NCI-H345 (cell line): ENCODE results near the gene ACAP1.
A peak's percentile ranks its signal among the peaks of the same experiment; 100 is the strongest.

ENCODE experiments used
- DNase-seq: peaks from one replicate; lab custom pipeline; 2025; lab: John Stamatoyannopoulos, UW

The ACAP1 gene

GRCh38 chr17:7312432-7313087 is 23.8 kb upstream of the ACAP1 start:
- no peak for DNase-seq

GRCh38 chr17:7313088-7313889 is 23.0 kb upstream of the ACAP1 start:
- DNase-seq: no peak

- no peak for DNase-seq
These were observed 22.2 kb upstream of the ACAP1 start for GRCh38 chr17:7313890-7314718.

DNA sequence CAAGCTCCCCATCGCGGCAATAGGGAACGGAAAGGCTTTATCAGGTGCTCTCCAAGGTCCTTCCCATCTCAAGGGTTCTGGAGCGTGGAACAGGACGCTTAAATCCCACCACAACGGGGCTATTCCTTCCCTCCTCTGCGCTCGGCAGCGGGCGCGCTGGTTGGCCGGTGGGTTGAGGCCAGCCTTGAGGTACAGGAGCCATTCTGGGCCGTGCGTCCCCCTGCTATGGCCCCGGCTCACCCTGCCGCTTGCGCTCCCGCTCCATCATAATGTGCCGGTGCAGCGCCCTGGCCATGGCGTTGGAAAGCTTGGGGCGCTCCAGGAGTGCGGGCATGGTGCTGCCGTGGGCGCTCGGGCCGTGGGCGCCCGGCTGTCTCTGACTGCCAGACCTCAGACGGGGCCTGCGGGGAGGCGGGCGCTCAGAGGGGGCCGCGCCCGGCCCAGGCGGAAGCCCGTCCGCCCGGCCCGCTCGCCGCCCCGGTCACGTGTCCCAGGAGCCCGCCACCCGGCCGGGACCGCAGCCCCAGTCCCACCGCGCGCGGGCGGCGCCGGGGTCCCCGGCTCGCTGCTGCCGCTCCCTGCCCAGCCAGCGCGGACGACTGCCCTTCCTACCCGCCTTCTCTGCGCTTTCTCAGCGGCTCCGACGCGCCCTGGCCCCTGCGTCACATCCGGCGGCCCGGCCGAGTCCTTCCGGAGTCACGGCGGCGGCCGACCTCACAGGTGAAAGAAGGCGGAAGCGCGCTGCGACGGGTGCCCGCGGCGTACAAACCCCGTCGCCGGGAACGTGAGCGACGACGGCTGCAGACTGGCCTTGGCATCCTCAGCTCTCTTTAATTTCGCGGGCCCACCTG is 21.4 kb upstream of the ACAP1 start, which contains the start of gene GPS2:
Gene GPS2 (minus strand): TSS at position 642 of the 851 bp plus-strand sequence. CDS start 308 bp downstream, at position 334.
- DNase-seq: peak; percentile 74

DNA sequence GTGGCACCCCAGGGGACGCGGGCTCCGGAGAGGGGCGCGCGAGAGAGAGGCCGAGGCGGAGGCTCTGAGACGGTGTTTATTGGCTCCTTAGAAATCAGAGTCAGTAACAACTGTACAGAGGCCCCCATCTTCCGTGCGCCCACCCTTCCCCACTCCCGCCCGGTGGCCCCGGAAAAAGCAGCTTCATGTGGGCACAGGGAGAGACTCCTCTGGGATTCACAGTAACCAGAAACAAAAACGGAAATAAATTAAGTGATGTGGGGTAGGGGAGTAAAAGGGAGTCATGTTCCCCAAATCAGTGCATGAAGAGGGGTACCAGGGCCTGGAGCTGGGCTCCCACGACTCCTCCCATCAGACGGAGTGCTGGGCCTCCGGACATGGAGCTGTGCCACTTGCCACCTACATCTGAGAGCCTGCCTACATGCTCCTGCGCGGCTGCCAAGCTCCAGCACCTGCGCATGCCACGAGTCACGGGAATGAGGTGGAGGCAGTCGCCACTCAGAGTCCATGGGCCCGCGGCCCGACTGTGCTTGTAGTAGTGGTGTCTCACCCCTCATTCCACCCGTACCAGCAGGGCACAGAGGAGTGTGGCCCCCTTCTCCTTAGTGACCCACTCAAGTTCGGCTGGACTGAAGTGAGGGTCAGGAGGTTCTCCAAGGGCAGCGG is 20.6 kb upstream of the ACAP1 start:
- no peak for DNase-seq

DNA sequence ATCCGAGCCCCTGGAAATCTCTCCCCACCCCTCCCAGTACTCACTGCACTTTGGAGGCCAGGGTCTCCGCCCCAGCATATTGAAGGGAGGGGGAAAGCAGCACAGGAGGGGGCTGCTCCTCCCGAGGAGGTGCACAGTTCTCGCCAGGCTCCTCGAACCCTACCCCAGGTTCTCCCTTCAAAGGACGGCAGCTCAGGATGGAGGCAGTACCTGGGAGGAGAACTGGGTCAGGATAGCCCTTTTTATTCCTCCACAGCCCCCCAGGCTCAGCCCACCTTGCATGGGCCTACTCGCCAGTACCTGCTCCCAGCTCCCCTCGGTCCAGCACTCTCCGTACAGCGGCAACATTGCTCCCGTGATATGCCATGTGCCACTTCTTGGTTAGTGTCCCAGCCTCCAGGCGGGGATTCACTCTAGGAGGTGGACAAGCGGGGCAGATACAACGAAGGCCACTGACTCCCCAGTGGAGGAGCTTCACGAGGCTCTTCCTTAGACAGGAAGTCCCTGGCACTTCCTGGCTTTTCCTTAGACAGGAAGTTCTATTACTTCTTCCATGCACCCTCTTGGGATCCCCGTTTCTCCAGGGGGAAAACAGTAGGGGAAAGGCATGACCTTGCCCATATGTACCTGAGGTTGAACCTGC is 19.0 kb upstream of the ACAP1 start:
- no peak for DNase-seq

DNA sequence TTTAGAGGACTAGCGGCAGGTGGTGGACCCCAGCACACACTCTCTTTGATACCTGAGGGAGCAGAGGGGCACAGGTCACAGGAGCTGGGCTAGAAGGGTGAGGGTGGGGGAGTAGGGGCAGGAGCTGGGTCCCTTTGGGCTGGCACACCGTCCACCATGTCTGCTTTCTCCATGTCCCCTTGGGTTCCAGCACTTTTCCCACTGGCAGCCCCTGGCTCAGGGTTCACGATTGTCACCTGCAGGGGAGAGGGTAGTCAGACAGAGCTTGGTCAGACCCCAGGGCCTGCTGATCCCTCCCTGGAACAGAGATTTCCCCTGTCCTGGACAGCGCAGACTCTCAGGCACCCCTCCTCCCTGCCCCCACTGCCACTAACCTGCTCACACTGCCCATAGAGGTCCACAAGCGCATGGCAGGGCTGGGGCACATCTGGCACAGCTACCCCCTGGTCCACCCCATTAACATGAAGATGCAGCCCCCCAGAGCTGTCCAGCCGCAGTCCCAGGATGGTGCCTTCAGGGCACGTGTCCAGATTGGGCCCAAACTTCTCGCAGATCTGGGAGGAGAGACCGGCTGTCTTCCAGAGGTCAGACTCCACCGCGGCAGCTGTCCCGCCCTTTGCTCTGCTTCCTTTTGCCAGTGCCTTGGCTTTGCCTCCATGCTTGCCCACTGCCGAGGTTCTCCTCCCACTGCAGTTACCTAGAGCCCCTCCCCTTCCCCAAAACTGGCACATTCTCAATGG is 18.0 kb upstream of the ACAP1 start:
- no peak for DNase-seq

DNA sequence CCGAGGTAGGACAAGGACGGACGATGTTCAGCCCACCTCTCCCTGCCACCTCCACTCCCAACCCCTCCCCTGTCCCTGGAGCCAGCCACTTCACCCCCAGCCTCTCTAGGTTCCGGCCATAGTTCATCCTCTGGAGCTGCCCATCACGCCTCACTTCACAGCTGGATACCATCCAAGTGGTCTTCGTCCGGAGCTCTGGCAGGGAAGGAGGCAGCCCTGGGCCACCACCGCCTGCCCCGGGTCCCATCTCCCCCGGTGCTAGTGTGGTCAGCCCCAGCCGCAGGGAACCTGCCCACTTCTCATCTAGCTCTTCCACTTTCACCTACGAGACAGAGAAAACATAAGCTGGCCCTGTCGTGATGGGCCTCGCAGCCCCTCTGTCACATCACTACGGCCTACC is 14.9 kb upstream of the ACAP1 start:
- DNase-seq: no peak

DNA sequence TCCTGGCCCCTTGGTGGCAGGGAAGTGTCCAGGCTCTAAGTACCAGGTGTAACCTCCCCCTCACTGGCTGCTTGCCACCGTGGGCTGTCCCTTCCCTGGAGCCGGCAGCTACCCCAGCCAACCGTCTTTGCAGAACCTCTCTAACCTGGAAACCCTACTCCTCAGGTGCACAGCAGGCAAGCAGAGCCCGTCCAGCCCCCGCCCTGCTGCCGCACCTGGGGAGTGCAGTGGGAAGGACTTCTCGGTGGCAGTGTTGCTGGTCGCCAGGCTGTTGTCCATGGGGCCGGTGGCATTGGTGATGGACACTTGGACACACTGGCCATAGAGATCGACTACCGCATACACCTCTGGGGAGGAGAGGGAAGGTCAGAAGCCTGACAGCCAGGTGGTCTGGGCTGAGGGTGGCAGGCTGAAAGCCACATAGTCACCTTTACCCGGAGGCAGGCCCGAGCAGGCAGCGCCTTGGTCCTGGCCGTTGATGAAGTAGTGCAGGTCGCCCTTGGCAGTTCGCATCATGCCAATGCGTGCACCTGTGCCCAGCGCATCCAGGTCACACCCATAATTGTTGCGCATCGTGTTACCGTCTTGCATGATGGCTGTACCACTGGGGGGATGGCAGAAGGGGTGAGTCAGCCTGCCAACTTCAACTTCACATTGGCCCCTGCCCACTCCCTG is 13.7 kb upstream of the ACAP1 start:
- no peak for DNase-seq

DNA sequence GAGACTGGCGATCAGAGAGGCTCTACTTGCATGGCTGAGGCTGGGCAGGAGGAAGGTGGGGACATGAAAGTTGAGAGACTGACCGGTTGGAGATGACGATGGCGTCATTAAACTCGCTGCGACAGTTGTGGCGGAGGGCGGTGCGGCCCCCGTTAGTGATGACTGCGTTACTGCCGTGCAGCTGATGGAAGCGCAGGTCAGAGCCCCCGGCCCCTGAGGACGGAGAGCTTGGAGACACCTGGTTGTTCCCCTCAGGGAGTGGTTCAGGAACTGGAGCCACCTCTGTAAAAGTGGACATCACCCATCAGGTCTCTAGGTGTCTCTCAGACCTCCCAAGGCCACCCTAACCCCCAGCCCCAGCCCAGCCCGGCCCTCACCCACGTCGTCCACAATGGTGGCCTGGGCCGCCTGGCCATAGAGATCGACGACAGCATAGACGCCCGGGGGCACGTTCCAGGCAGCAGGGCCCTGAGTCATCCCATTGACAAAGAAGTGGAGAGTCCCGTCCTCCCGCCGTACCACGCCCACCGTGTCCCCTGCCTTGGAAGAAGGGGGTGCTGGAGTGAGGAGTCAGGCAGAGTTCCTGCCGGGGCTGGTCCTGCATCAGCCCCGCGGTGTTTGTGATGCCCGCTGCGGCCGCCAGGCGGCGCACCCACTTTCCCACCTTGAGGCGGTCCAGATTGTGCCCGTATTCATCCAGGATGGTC is 12.4 kb upstream of the ACAP1 start:
- no peak for DNase-seq

DNA sequence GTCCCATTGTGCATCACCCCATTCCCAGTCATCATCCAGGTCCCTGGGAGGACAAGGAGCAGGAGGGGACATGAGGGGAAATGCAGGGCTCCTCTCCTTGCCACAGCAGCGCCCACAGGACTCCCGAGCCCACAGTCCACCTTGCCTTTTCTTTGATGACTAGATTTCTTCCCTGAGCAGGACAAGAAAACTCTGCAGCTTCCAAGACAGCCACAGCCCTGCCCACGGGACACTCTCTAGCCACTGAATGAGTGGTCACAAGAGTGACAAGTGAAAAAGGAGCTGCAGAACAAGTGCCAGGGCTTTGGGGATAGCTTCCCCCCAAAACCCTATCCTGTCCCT is 11.9 kb upstream of the ACAP1 start:
- DNase-seq: no peak

GRCh38 chr17:7325031-7325528 is 11.2 kb upstream of the ACAP1 start:
- DNase-seq: no peak

GRCh38 chr17:7326186-7326585 is 10.1 kb upstream of the ACAP1 start:
- no peak for DNase-seq

DNA sequence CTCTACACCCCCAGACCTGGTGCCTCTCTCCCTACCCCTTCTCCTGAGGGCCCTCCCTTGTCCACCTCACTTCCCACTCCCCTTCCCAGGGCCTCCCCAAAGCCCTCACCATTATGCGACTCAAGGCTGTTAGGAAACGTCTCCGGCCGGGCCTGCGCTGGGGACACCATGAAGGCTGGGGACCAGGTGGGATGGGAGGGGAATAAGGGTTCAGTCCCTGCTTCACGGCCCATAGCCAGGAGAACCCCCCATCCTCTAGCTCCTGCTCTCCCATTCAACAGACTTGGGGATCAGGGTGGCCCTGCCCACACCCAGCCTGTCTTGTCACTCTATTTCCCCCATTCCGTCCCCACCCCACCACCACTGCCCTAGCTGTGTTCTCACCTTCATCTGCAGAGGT is 9.3 kb upstream of the ACAP1 start:
- no peak for DNase-seq

DNA sequence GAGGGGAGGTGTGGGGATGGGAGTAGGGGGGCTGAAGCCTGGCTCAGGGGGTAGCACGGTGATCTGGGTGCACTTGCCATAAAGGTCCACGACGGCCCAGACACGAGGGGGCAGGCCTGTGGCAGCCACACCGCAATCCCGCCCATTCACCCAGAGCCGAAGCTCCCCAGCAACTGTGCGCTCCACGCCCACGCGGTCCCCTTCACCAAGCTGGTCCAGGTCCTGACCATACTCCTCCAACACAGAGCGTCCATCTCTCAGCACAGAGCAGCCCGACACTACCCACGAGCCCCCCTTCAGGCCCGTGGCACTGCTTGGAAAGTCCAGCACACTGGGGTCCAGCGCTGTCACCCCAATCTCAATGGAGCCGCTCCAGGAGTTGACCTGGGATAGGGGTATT is 8.8 kb upstream of the ACAP1 start:
- DNase-seq: no peak

DNA sequence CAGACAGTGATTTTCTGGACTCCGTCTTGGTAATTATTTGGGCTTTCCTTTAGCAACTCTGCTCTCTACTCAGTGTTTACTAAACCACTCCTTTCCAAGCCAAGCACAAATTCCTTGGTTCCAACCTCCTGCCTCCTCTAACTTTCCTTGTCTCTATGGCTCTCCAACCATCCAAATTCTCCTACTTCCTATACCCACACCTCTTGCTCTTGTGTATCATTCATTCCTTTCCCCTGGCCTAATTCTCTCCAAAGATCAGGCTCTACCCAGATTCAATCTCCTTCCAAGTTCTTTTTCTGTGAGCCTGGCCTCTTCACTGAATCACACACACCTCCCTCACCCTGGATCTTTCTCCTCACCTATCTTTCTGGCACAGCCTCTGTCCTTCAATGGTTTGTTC is 8.3 kb upstream of the ACAP1 start:
- no peak for DNase-seq

GRCh38 chr17:7328840-7329373 is 7.4 kb upstream of the ACAP1 start, which contains the start of gene NEURL4:
NEURL4 (minus strand) TSS chr17:7329335; CDS start chr17:7329312, 23 bp downstream.
- DNase-seq: no peak

DNA sequence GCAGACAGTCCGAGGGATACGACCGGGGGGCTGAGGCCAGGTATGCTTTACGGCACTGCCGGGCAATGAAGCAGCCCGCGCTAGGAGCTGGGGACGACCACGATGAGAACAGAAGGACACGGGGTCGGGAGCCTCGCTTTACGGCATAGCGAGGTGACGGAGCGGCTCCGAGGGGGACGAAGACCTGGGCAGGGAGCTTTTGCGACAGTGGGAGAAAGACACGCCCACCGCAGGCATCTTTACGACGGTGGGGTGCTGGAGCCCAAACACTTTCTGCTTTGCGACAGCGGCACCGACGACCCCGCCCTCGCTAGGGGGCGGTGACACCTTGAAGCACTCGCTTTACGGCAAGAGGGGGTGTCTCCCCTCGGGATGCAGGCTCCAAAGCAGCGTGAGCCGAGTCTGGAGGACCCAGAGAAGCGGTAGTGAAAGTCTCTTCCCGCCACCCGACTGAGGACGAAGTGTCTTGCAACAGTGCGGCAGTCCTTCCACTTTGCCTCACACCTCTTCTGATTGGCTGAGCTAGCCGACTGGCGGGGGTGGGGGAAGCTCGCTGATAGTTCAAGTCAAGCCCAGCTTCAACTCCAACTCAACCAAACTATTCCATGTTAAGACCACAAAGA is 6.8 kb upstream of the ACAP1 start:
- DNase-seq: peak; percentile 97
